ENCODE measurements around the gene KMT5C. TPM values are rescaled to one million over a fixed set of nuclear protein-coding genes. Genes with fewer than 3 reads are reported as not detected.

KMT5C gene
- total RNA-seq, 1 experiment from 2014 or later: 54.5 TPM

- Histone ChIP-seq H3K23ac (ENCODE audit: insufficient read length, low read depth, low read length) (no peak overlapping the region), H3K56ac (ENCODE audit: insufficient read length, low read depth, low read length) (no peak overlapping the region), H4K5ac (ENCODE audit: insufficient read length, low read depth, low read length) (no peak overlapping the region), H3K4me1 (ENCODE audit: insufficient read depth, low read length) (peaks cover 3% of the 10 kb centered on the region; the same call in 1 of the 2 replicates), H4K20me1 (ENCODE audit: control insufficient read depth, insufficient read depth, insufficient read length) (no peaks in the 10 kb centered on the region), H3K9me3 (ENCODE audit: control insufficient read depth, low read depth, low read length) (no peaks in the 10 kb centered on the region), H3K79me2 (ENCODE audit: insufficient read depth, low read length) (no peaks in the 10 kb centered on the region), H4K8ac (replicated peaks; ENCODE audit: insufficient read length, low read depth, low read length) (no peak overlapping the region), H2BK12ac (ENCODE audit: insufficient read length, low read depth, low read length) (no peak overlapping the region), H3K18ac (ENCODE audit: insufficient read length, low read depth, low read length) (no peak overlapping the region), H3K9ac (ENCODE audit: extremely low read depth, insufficient read length, low read length) (no peak overlapping the region), H2BK5ac (ENCODE audit: insufficient read length, low read length) (no peak overlapping the region), H3K27ac (ENCODE audit: insufficient read length, low read depth, low read length) (no peak overlapping the region), H2BK120ac (ENCODE audit: low read depth, low read length, poor library complexity, severe bottlenecking) (no peak overlapping the region), H3K4ac (ENCODE audit: low read depth, low read length) (no peak overlapping the region), H2BK15ac (ENCODE audit: low read depth, low read length) (no peak overlapping the region), H3K79me1 (ENCODE audit: insufficient read depth, low read depth, low read length, poor library complexity, severe bottlenecking) (no peaks in the 10 kb centered on the region), H3K23me2 (ENCODE audit: insufficient read length, low read depth, low read length, poor library complexity, severe bottlenecking) (no peaks in the 10 kb centered on the region), H3K27me3 (ENCODE audit: insufficient read depth, low read length) (no peaks in the 10 kb centered on the region), H2AK5ac (ENCODE audit: insufficient read length, low read length) (no peak overlapping the region), H3K4me2 (ENCODE audit: insufficient read depth, insufficient read length, low read length) (no peak overlapping the region), H2BK20ac (ENCODE audit: low read depth, low read length, poor library complexity, severe bottlenecking) (no peak overlapping the region), H4K91ac (ENCODE audit: insufficient read length, low read depth, low read length) (no peak overlapping the region), H3T11ph (ENCODE audit: low read length) (no peak overlapping the region), H3K14ac (ENCODE audit: insufficient read depth, low read length) (no peak overlapping the region), H2AFZ (ENCODE audit: low read length) (no peak overlapping the region)
- no peaks in the 10 kb centered on the region for H3K27me3 Mint-ChIP-seq (ENCODE audit: low read depth)
- H3K36me3 Mint-ChIP-seq (ENCODE audit: insufficient read depth in 1 of 3, low read depth in 3 of 3): peaks cover 29 to 44% (median 40%) of the 10 kb centered on the region in 3 experiments; a peak in 6 of 7 replicates
- no peak overlapping the region for H3K4me3 Mint-ChIP-seq
- DNase-seq: no peak
- peak overlapping the region in 1 of 3 experiments; percentile 33; a peak in 1 of 7 replicates for H3K27ac Mint-ChIP-seq
- no peaks in the 10 kb centered on the region for H3K9me3 Mint-ChIP-seq
- WGBS (ENCODE audit: extremely low coverage, insufficient read length, low lambda C conversion rate): no CpG with 5 or more reads among the region's 7 CpGs
- no peak for TF ChIP-seq CTCF (conservative IDR thresholded peaks at IDR 0.05)
- peaks cover 3 to 10% of the 10 kb centered on the region in 2 experiments; a peak in 3 of 4 replicates for H3K4me1 Mint-ChIP-seq
These were observed 29.2 kb upstream of the KMT5C start for GRCh38 chr19:55310498-55310897.
